Stimulated activated CD4-positive, alpha-beta T cell treated with anti-CD3 and anti-CD28 coated beads, Interleukin-4, amount 100 ng/mL, for 24 hours (primary cell): ENCODE results near the gene PCDHGA11.
"Not testable (repeated sequence)": the region's sequence is repeated elsewhere in the genome, so short reads cannot be mapped to it uniquely, and the experiment has no call there.

Experiments used
- DNase-seq: peaks from one replicate; pipeline ENCODE4 v3.0.0-alpha.2; 2020

Gene PCDHGA11

GRCh38 chr5:141420855-141421488, at the start of gene PCDHGA11:
TSS of gene PCDHGA11 (plus strand) at chr5:141421051. CDS start at chr5:141421228, 177 bp downstream.
- DNase-seq: peak; percentile 44

- no peak for DNase-seq
Observed at GRCh38 chr5:141371572-141372475, 49.0 kb upstream of the PCDHGA11 start.

- DNase-seq: no peak
Observed at GRCh38 chr5:141373673-141374317, 47.1 kb upstream of the PCDHGA11 start, which contains the start of gene PCDHGA6. TSS of gene PCDHGA6 (plus strand) at chr5:141373891. CDS start at chr5:141374084, 193 bp downstream.

GRCh38 chr5:141374627-141375026, 46.2 kb upstream of the PCDHGA11 start:
- no peak for DNase-seq

GRCh38 chr5:141375444-141376155, 45.3 kb upstream of the PCDHGA11 start:
- not testable (repeated sequence) for DNase-seq

- no peak for DNase-seq
Observed at GRCh38 chr5:141382469-141383294, 38.2 kb upstream of the PCDHGA11 start, which contains the start of gene PCDHGA7. TSS of gene PCDHGA7 (plus strand) at chr5:141382742. CDS start at chr5:141382900, 158 bp downstream.

GRCh38 chr5:141383345-141383744, 37.5 kb upstream of the PCDHGA11 start:
- no peak for DNase-seq

GRCh38 chr5:141384471-141385267, 36.2 kb upstream of the PCDHGA11 start:
- no peak for DNase-seq

- DNase-seq: not testable (repeated sequence)
Observed at GRCh38 chr5:141387557-141388311, 33.1 kb upstream of the PCDHGA11 start, which contains the start of gene PCDHGB4. TSS of gene PCDHGB4 (plus strand) at chr5:141387698. CDS start at chr5:141387885, 187 bp downstream.

GRCh38 chr5:141388661-141389060, 32.2 kb upstream of the PCDHGA11 start:
- DNase-seq: no peak

- DNase-seq: no peak
Observed at GRCh38 chr5:141389153-141390042, 31.5 kb upstream of the PCDHGA11 start.

GRCh38 chr5:141392429-141393198, 28.2 kb upstream of the PCDHGA11 start, which contains the start of gene PCDHGA8:
TSS of gene PCDHGA8 (plus strand) at chr5:141392633. CDS start at chr5:141392814, 181 bp downstream.
- no peak for DNase-seq

- DNase-seq: no peak
Observed at GRCh38 chr5:141393267-141393666, 27.6 kb upstream of the PCDHGA11 start.

GRCh38 chr5:141394401-141395187, 26.3 kb upstream of the PCDHGA11 start:
- not testable (repeated sequence) for DNase-seq

GRCh38 chr5:141397756-141398551, 22.9 kb upstream of the PCDHGA11 start, which contains the start of gene PCDHGB5:
TSS of gene PCDHGB5 (plus strand) at chr5:141397947. CDS start at chr5:141398128, 181 bp downstream.
- DNase-seq: peak; percentile 26

- no peak for DNase-seq
Observed at GRCh38 chr5:141398608-141399007, 22.2 kb upstream of the PCDHGA11 start.
